ENCODE measurements around the gene CMTM8.

CMTM8 gene

DNA sequence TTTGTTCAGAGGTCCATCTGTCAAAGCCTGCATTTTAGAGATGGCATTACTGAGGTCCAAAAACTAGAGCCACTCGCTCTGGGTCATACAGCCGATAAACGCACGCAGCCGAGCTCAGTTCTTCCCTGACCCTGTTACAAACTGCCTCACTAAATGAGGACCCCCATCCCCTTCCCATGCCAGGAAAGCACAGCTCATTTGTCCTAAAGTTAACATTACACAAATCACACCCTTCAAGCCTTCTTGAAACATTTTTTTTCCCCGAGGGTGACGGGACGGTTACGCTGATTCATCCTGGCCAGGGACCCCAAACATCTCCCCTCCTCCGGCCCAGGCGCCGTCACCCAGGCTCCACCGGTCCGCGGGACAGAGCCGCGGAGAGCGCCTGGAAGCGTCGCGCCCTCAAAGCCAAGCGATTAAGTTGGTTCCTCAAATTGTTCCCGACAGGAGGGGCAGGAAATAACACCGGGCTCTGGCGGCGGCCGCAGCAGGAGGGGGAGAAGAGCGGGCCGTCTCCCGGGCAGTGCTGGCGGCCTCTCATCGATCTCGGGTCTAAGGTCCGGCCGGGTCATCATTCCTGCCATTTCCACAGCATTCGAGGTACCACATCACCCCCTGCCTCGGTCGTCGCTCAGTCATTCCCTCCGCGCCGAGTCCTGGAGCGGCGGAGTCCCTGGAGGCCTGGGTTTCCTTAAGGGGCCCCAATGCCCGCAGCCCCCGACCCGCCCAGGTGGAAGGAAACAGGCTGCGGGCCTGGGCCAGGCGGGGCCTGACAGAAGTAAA, 619 bp upstream of the CMTM8 start:
- no peak for TF ChIP-seq TAF1 (IDR thresholded peaks at IDR 0.05; ENCODE audit: borderline replicate concordance, insufficient read depth, low read length)
- TF ChIP-seq POLR2AphosphoS5 (IDR thresholded peaks at IDR 0.05; ENCODE audit: low read depth, low read length): no peak
- no peak for TF ChIP-seq SIN3A (IDR thresholded peaks at IDR 0.05; ENCODE audit: borderline replicate concordance, insufficient read depth, low read length)

DNA sequence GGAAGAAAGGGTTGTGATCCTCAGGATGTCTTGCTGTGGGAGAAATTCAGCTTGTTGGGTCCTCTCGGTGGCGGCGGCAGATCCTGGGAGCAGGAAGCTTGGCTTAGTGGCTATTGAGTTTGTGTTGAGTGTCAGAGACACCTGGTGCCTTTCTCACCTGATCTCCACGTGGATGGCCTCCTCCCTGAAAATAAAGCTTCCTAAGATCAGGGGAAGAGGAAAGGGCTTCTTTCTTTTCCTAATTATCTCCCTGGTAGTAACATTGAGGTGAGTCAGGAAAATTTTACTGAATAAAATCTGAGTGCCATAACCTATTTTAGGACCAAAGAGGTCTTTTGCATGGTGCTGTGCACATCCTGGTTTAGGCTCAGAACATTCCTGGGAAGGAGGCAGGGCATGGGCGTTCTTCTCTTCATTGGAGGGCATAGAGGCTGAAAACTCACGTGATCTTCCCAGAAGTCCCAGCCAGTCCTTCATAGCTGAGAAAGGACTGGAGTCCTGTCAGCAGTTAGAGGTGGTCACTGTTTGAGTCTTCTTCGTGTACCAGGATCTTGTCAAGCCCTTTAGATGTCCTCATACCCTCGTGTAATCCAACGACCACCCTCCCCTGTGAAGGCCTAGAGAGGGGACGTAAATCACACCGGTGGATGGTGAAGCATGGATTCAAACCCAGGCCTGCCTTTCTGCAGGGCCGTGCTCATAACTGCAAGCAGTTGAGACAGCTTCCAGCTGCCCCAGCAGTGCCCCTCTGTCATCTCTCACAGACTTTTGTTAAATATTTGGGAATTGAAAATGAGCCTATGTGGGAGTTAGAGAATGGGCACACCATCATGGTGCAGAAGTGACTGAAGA, 1.1 kb downstream of the CMTM8 start:
- no peak for TF ChIP-seq SIN3A (IDR thresholded peaks at IDR 0.05; ENCODE audit: borderline replicate concordance, insufficient read depth, low read length)
- TF ChIP-seq, protein P1, sequence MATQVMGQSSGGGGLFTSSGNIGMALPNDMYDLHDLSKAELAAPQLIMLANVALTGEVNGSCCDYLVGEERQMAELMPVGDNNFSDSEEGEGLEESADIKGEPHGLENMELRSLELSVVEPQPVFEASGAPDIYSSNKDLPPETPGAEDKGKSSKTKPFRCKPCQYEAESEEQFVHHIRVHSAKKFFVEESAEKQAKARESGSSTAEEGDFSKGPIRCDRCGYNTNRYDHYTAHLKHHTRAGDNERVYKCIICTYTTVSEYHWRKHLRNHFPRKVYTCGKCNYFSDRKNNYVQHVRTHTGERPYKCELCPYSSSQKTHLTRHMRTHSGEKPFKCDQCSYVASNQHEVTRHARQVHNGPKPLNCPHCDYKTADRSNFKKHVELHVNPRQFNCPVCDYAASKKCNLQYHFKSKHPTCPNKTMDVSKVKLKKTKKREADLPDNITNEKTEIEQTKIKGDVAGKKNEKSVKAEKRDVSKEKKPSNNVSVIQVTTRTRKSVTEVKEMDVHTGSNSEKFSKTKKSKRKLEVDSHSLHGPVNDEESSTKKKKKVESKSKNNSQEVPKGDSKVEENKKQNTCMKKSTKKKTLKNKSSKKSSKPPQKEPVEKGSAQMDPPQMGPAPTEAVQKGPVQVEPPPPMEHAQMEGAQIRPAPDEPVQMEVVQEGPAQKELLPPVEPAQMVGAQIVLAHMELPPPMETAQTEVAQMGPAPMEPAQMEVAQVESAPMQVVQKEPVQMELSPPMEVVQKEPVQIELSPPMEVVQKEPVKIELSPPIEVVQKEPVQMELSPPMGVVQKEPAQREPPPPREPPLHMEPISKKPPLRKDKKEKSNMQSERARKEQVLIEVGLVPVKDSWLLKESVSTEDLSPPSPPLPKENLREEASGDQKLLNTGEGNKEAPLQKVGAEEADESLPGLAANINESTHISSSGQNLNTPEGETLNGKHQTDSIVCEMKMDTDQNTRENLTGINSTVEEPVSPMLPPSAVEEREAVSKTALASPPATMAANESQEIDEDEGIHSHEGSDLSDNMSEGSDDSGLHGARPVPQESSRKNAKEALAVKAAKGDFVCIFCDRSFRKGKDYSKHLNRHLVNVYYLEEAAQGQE (IDR thresholded peaks at IDR 0.05; ENCODE audit: insufficient read depth in 1 of 2, low read depth in 2 of 2, low read length in 2 of 2): no peak
- no peak for TF ChIP-seq POLR2AphosphoS5 (IDR thresholded peaks at IDR 0.05; ENCODE audit: low read depth, low read length)
- TF ChIP-seq FOXP2 (optimal IDR thresholded peaks at IDR 0.05; ENCODE audit: borderline replicate concordance, extremely low read depth, extremely low read length, insufficient read depth): no peak
- TF ChIP-seq TAF1 (IDR thresholded peaks at IDR 0.05; ENCODE audit: borderline replicate concordance, insufficient read depth, low read length): no peak

DNA sequence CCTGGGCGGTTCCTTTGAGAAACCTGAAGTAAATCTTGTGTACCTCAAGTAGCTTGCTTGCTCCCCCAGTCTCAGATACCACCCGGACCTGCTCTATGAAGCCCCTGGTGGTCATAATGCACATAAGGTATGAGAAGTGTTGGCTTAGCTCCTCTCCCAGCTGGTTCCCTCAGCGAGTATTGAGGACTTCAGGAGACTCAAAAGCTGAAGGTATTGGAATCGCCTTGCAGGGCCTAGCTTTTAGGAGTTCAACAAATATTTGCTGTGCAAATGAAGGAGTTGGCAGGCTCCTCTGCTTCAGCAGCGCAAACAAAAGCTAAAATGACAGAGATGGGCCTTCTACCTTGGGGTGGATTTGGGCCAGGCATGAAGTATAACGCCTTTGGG, 1.7 kb downstream of the CMTM8 start:
- TF ChIP-seq, protein P1 (IDR thresholded peaks at IDR 0.05; ENCODE audit: insufficient read depth in 1 of 2, low read depth in 2 of 2, low read length in 2 of 2): no peak
- no peak for TF ChIP-seq SIN3A (IDR thresholded peaks at IDR 0.05; ENCODE audit: borderline replicate concordance, insufficient read depth, low read length)
- no peak for TF ChIP-seq FOXP2 (optimal IDR thresholded peaks at IDR 0.05; ENCODE audit: borderline replicate concordance, extremely low read depth, extremely low read length, insufficient read depth)
- no peak for TF ChIP-seq TAF1 (IDR thresholded peaks at IDR 0.05; ENCODE audit: borderline replicate concordance, insufficient read depth, low read length)
- TF ChIP-seq POLR2AphosphoS5 (IDR thresholded peaks at IDR 0.05; ENCODE audit: low read depth, low read length): no peak

DNA sequence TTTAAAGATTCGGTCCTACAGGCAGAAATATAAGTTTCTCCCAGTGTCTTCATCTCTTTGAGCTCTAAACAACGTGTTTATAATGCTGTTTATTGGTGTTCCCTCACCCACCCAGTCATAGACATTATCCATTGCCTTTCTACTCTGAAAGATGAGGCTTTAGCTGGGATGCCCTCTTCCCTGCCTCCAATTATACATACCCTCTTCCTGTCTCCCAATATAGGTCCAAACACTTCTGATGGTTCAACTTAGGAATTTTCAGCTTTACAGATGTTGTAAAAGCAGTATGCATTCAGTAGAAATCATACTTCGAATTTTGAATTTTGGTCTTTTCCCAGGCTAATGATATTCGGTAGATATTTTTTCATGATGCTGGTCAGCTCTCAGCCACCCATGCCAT, 2.6 kb downstream of the CMTM8 start:
- TF ChIP-seq, protein P1 (IDR thresholded peaks at IDR 0.05; ENCODE audit: insufficient read depth in 1 of 2, low read depth in 2 of 2, low read length in 2 of 2): no peak
- TF ChIP-seq FOXP2 (optimal IDR thresholded peaks at IDR 0.05; ENCODE audit: borderline replicate concordance, extremely low read depth, extremely low read length, insufficient read depth) (no peak), SIN3A (IDR thresholded peaks at IDR 0.05; ENCODE audit: borderline replicate concordance, insufficient read depth, low read length) (no peak), TAF1 (IDR thresholded peaks at IDR 0.05; ENCODE audit: borderline replicate concordance, insufficient read depth, low read length) (no peak), POLR2AphosphoS5 (IDR thresholded peaks at IDR 0.05; ENCODE audit: low read depth, low read length) (no peak)

DNA sequence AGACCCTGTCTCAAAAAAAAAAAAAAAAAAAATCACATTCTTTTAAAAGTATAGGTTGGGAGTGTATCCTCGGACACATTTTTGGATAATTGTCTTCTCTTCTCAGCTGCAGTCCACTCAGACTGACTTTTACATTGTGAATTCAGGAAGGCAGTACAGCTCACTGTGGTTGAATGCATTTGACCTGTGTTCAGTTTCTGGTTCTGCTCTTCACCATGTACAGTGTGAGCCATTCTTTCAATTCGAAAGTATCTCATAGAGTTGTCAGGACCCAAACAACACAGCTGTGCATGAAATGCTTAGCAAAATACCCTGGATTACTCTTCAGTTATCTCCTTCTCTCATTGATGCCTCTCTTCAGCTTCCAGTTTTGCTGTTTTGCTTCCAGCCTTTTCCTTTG, 5.0 kb downstream of the CMTM8 start:
- TF ChIP-seq, protein P1 (IDR thresholded peaks at IDR 0.05; ENCODE audit: insufficient read depth in 1 of 2, low read depth in 2 of 2, low read length in 2 of 2): no peak
- TF ChIP-seq SIN3A (IDR thresholded peaks at IDR 0.05; ENCODE audit: borderline replicate concordance, insufficient read depth, low read length): no peak
- TF ChIP-seq TAF1 (IDR thresholded peaks at IDR 0.05; ENCODE audit: borderline replicate concordance, insufficient read depth, low read length): no peak
- TF ChIP-seq POLR2AphosphoS5 (IDR thresholded peaks at IDR 0.05; ENCODE audit: low read depth, low read length): no peak
- TF ChIP-seq FOXP2 (optimal IDR thresholded peaks at IDR 0.05; ENCODE audit: borderline replicate concordance, extremely low read depth, extremely low read length, insufficient read depth): no peak
